ENCODE measurements around the gene CAV1. TPM values are rescaled to one million over a fixed set of nuclear protein-coding genes. Genes with fewer than 3 reads are reported as not detected.

The CAV1 gene
- total RNA-seq, 2 donors from 2014 or later, result 194 to 210 TPM

- TF ChIP-seq, protein P1, sequence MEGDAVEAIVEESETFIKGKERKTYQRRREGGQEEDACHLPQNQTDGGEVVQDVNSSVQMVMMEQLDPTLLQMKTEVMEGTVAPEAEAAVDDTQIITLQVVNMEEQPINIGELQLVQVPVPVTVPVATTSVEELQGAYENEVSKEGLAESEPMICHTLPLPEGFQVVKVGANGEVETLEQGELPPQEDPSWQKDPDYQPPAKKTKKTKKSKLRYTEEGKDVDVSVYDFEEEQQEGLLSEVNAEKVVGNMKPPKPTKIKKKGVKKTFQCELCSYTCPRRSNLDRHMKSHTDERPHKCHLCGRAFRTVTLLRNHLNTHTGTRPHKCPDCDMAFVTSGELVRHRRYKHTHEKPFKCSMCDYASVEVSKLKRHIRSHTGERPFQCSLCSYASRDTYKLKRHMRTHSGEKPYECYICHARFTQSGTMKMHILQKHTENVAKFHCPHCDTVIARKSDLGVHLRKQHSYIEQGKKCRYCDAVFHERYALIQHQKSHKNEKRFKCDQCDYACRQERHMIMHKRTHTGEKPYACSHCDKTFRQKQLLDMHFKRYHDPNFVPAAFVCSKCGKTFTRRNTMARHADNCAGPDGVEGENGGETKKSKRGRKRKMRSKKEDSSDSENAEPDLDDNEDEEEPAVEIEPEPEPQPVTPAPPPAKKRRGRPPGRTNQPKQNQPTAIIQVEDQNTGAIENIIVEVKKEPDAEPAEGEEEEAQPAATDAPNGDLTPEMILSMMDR (IDR thresholded peaks at IDR 0.05), result no peak
- no peak overlapping the region for H3K4me3 ChIP-seq
- H3K36me3 ChIP-seq, result peaks cover 9% of the 10 kb centered on the region
- no peak for ATAC-seq (ENCODE audit: insufficient number of reproducible peaks, low FRiP score, low read depth)
- no peaks in the 10 kb centered on the region for H3K9me3 ChIP-seq
- no peaks in the 10 kb centered on the region for H3K27me3 ChIP-seq (replicated peaks; ENCODE audit: insufficient read depth)
- DNase-seq (ENCODE audit: low spot score), result no peak
- H3K27ac ChIP-seq, result peak overlapping the region in 1 of 2 donors; percentile 2
- peaks cover 3 to 30% of the 10 kb centered on the region in 2 donors for H3K4me1 ChIP-seq (ENCODE audit: control insufficient read depth in 1 of 2, low read depth in 2 of 2)
These were observed 20.7 kb downstream of the CAV1 start for GRCh38 chr7:116545411-116545993.

GRCh38 chr7:116546054-116546453 is 21.2 kb downstream of the CAV1 start:
- H3K4me1 ChIP-seq (ENCODE audit: control insufficient read depth in 1 of 2, low read depth in 2 of 2), result peaks cover 3 to 31% of the 10 kb centered on the region in 2 donors
- DNase-seq (ENCODE audit: low spot score) (no peak), ATAC-seq (ENCODE audit: insufficient number of reproducible peaks, low FRiP score, low read depth) (no peak)
- H3K4me3 ChIP-seq, result no peak overlapping the region
- no peaks in the 10 kb centered on the region for H3K9me3 ChIP-seq
- H3K27me3 ChIP-seq (replicated peaks; ENCODE audit: insufficient read depth), result no peaks in the 10 kb centered on the region
- TF ChIP-seq, protein P1 (IDR thresholded peaks at IDR 0.05), result no peak
- H3K27ac ChIP-seq, result peak overlapping the region; percentile 2 to 24
- H3K36me3 ChIP-seq, result peaks cover 9% of the 10 kb centered on the region

DNA sequence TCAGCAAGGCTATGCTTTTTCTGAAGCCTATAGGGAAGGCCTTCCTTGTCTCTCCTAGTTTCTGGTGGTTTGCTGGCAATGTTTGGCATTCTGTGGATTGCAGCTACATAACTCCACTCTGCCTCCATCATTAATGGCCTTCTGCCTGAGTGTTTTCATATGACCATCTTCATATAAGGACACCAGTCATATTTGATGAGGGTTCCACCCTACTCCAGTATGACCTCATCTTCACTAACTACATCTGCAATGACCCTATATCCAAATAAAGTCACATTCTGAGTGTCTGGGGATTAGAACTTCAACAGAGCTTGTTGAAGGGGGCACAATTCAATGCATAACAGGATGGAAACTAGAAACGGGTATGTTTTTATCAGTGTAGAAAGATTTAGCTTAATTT is 22.1 kb downstream of the CAV1 start:
- peaks cover 3 to 26% of the 10 kb centered on the region in 2 donors for H3K4me1 ChIP-seq (ENCODE audit: control insufficient read depth in 1 of 2, low read depth in 2 of 2)
- H3K27ac ChIP-seq, result peak overlapping the region; percentile 3 to 40
- H3K27me3 ChIP-seq (replicated peaks; ENCODE audit: insufficient read depth), result no peaks in the 10 kb centered on the region
- TF ChIP-seq, protein P1 (IDR thresholded peaks at IDR 0.05), result no peak
- DNase-seq (ENCODE audit: low spot score) (no peak), ATAC-seq (ENCODE audit: insufficient number of reproducible peaks, low FRiP score, low read depth) (no peak)
- H3K9me3 ChIP-seq, result no peaks in the 10 kb centered on the region
- no peak overlapping the region for H3K4me3 ChIP-seq
- peaks cover 11% of the 10 kb centered on the region for H3K36me3 ChIP-seq

- Histone ChIP-seq H3K36me3 (peaks cover 14% of the 10 kb centered on the region), H3K4me1 (ENCODE audit: control insufficient read depth in 1 of 2, low read depth in 2 of 2) (peaks cover 0 to 26% of the 10 kb centered on the region in 2 donors), H3K27me3 (replicated peaks; ENCODE audit: insufficient read depth) (no peaks in the 10 kb centered on the region), H3K27ac (peak overlapping the region; percentile 3 to 40), H3K4me3 (no peak overlapping the region), H3K9me3 (no peaks in the 10 kb centered on the region)
- DNase-seq (ENCODE audit: low spot score) (no peak), ATAC-seq (ENCODE audit: insufficient number of reproducible peaks, low FRiP score, low read depth) (no peak)
- TF ChIP-seq, protein P1 (IDR thresholded peaks at IDR 0.05), result no peak
These were observed 22.5 kb downstream of the CAV1 start for GRCh38 chr7:116547347-116547746.

- no peaks in the 10 kb centered on the region for H3K27me3 ChIP-seq (replicated peaks; ENCODE audit: insufficient read depth)
- peaks cover 2 to 26% of the 10 kb centered on the region in 2 donors for H3K4me1 ChIP-seq (ENCODE audit: control insufficient read depth in 1 of 2, low read depth in 2 of 2)
- TF ChIP-seq, protein P1 (IDR thresholded peaks at IDR 0.05), result no peak
- H3K36me3 ChIP-seq, result peaks cover 14% of the 10 kb centered on the region
- ATAC-seq (ENCODE audit: insufficient number of reproducible peaks, low FRiP score, low read depth) (no peak), DNase-seq (ENCODE audit: low spot score) (no peak)
- H3K4me3 ChIP-seq, result no peak overlapping the region
- H3K27ac ChIP-seq, result no peak overlapping the region
- no peaks in the 10 kb centered on the region for H3K9me3 ChIP-seq
These were observed 23.7 kb downstream of the CAV1 start for GRCh38 chr7:116548506-116548905.

Data from thoracic aorta (tissue), 2 donors.